HG02970 (cell line): ENCODE results near the gene EIF1B.
A peak's percentile ranks its signal among the peaks of the same experiment; 100 is the strongest.
"Not testable (repeated sequence)": the region's sequence is repeated elsewhere in the genome, so short reads cannot be mapped to it uniquely, and the experiment has no call there.

Experiments used
- ATAC-seq: cut with Tn5 transposase; IDR thresholded peaks from one replicate; pipeline ENCODE4 v1.9.1; 2021; ENCODE audit warnings: mild to moderate bottlenecking, moderate library complexity, moderate number of reproducible peaks; ENCODE audit not compliant: unreplicated experiment, low FRiP score

EIF1B gene

DNA sequence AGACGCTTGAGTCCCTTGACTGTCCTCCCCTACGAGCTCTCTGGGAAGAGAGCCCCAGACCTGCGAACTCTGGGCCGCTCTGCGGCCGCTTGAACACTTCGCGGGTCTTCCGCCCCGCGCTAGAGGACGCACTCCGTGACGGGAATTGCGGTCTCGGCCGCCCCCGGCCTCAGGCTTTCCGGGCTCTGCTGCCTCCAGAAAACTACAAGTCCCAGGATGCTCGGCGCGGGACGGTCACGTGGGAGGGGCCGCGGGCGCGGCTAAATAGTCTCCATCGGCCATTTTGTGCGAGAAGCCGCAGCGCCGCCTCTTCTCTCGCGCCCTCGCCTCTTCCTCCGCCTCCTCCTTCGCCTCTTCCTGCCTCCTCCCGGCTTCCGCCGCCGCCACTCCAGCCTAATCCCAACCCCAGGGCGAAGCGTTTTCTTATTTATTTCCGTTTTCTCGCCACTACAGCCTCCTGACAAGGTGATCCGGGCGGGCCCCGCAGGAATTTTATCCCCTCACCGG, at the start of gene EIF1B:
Gene EIF1B (plus strand): TSS at position 290 of the 507 bp plus-strand sequence. CDS start 235 bp downstream, outside the sequence.
- peak; percentile 99 for ATAC-seq

DNA sequence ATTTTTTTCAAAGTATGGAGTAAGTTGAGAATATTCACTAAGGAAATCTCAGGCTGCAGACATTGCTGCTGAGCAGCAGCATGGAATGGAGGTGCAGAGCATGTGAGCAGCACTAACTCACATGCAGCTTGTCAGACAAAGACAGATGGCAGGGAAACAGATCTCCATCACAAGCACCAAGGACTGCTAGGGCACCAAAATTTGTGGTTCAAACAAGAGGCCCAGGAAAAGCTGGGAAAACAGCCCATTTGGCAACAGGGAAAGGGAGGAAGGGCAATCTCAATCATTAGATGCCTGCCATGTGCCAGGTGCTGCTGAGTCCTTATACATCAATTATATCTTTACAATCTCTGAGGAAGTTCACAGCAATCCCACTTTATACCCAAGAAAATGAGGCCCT, 47.2 kb upstream of the EIF1B start:
- no peak for ATAC-seq

DNA sequence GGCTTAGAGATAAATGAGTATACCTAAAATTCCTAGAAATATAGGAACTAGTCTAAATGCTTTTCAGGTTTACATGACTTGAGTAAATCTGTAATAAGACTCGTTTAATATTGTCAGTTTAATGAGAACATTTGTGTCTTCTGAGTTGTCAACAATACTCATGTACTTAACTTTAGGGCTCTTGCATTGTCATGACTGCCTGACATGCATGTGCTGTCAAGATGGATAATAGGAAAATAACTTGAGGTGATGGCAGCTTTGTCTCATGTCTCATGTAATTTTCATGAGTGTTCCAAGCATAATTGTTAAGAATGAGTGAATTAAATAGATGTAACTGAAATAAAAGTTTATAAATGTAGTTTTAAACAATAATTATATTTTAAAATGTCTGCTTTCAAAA, 45.1 kb upstream of the EIF1B start:
- no peak for ATAC-seq

DNA sequence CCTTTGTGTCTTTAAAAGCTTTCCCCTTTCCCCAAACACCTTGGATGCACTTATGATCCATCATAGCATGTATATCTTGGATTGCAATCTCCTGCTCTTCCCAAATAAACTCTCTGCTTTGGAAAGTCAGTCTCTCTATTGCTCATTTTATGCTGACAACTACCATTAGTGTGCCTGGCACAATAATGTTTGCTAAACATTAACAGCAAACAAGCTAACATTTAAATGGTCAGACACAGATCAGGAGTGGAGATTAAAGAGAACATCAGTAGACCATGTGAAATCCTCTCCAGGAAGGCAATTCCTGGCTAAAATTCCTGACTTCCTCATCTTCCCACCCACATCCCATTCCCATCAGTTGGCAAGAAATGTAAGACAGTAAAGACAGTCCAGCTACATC, 44.3 kb upstream of the EIF1B start:
- no peak for ATAC-seq

DNA sequence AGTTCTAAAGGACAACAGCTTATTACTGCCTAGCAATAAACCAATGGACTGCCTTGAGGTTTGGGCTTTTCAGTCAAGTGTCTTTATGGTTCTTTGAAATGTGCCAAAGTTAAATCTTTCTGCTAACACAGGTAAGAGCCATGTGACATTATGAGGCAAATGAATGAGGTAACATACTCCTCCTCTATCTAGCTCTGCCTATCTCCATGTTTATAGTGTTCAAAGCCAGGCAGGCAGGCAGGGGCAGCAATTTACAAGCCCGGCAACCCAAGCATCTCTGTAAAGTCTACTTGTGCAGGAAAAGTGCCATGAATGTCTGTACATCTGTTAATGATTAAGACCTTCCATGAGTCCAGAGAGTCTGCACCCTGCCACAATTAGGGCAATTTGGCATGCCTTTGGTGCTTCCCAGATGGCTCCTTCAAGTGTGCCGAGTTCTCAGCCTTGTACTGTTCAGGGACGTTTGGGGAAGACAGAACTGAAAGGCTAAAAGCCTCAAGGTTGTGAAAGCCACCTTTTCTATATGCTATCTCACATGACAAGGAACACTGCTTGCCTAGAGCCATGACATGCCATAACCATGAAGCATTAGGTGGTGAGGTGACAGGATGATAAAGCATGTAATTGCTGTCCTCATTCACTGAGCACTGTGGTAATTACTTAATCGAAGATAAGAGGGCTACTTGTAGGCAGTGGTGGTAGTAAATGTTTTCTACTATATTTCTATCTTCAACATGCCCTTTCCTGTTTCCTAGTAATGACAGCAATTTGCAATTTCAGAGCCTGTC, 41.4 kb upstream of the EIF1B start:
- no peak for ATAC-seq

DNA sequence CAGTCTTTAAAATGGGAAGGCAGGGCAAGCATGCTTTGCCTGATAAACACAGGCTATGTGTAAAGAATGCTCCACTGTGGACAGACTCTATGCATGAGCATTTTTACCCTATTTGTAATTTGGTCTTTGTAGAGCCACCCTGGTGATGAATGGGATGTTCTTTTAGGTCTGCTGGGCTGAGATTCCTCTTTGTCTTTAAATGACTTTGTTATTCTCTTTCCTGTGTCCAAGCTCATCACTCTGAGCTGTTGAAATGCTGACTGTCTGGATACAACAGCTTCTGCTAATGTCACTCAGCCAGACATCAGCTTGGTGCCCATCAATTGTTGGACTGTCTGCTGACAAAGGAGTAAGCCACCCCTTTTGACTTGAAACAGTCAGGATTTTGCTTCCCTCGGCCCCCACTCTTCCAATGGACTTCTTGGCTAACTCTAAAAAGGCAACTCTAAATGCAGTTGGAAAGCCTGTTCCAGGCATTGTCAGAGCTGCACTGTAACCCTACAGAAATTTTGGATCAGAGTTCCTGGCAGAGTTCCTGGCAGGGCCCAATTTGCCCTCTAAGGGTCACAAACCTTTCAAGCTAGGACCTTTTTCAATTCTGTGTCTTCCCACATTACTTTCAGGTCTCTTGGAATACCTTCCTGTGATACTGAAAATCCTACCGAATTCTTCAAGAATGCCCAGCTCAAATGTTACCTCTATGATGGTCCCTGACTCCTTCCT, 40.5 kb upstream of the EIF1B start:
- no peak for ATAC-seq

DNA sequence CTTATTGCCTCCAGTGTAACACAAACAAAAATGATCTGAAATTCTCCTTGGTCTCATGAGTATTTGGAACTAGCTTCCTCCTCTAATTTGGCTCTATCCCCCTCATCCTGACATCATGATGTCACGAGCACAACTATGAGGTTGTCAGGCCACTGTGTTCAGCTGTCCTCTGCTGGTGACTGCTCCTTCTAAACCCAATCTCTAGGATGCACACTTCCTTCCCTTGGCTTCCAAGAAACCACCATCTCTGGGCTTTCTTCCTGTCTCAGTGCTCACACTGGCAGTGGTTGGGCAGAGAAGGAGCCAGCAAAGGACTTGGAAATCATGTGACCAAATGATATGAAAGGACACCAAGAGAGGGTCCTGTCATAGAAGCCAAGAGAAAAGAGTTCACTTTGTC, 30.7 kb upstream of the EIF1B start:
- no peak for ATAC-seq

DNA sequence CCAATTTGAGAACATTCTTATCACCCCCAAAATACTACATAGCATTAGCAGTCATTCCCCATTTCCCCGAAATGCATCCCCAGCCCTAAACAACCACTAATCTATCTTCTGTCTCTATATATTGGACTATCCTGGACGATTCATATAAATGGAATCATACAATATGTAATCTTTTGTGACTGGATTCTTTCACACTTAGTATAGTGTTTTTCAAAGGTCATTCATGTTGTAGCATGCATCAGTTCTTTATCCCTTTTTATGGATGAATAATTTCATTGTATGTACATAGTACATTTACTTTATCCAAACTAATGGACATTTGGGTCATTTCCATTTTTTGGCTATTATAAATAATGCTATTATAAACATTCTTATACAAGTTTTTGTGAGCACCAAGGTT, 27.5 kb upstream of the EIF1B start:
- no peak for ATAC-seq

DNA sequence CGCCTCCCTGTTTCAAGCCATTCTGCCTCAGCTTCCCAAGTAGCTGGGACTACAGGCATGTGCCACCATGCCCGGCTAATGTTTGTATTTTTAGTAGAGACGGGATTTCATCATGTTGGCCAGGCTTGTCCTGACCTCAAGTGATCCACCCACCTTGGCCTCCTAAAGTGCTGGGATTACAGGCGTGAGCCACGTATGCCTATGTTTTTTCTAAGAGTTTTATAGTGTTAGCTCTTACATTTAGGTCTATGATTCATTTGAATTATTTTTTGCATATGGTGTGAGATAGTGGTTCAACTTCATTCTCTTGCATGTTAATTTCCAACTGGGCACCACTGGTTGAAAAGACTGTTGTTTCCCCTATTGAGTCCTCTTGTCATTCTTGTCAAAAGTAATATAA, 26.4 kb upstream of the EIF1B start:
- not testable (repeated sequence) for ATAC-seq

DNA sequence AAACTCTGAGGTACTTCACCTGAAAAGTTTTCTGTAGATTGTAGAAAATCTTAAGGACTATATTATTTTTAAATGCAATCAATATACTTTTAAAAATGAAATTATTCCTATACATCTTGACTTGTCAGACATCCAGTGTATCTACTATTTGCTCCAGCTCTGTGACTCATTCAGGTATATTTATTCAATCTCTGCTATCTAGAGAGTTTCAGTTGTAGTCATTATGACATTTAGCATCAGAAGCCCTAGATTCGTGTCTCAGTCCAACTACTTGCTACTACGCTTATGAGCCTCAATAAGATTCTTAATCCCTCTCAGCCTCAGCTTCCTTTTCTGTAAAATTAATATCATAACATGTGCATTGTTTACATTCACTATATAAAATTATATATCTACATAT, 22.3 kb upstream of the EIF1B start:
- no peak for ATAC-seq

DNA sequence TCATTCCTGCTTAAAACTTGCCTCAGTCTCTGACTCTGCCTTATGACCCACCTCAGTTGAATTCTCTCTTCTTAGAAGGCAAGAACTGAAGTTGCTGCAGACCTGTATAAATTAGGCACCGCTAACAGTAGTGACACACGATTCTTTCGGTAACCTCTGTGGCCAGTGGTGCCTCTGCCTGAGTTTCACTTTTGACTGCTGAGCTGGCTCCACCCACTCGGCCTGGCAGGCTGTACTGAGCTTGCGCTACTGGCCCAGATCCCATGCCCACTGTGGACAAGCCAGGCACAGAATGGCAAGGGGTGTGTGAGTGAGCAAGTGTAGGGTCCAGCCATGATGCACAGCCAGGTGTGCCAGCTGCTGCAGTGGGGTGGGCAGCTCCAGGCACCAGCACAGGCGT, 19.1 kb upstream of the EIF1B start:
- ATAC-seq, result no peak

DNA sequence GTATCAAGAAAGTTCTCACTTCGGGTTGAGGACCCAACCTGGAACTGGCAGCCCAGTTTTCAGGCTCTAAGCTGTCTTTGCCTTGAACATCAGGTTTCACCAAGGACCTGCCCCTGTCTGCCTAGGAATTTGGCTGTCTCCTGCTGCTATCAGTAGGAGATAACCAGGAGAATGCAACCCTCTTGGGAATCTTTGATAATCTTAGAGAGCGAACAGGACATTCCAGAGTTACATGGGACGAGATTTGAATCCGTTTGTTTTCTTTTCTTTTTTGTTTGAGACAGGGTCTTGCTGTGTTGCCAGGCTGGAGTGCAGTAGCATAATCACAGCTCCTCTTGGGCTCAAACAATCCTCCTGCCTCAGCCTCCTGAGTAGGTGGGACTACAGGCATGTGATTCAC, 18.0 kb upstream of the EIF1B start:
- ATAC-seq, result no peak

DNA sequence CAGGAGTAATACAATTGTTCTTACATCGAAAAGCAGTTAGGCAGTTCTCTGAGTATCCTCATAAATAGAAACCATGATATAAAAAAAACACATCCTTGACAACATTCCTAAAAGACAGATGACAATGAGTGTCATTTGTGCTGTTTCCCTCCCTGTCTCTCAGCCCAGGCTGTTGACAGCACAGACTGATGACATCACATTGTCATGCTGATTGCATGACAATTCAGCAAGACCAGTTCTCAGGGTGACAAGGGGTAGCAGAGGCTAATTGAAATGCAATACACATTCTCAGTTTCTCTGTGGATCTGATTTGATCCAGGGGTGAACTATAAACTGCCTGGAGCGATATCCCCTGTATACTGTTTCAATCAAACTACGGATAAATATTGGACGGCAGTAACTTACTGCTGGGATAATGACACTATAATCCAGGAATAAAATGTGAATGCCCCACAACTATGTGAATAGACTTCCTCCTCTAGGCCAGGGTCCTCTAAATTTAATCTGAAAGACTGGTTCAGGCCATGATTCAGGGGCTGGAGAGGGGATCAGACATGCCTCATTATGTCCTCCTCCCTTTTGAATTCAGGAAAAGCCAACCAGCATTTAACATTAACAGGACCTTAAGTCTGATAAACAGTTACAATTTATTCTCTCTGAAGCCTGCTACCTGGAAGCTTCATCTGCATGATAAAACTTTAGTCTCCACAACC, 16.7 kb upstream of the EIF1B start:
- ATAC-seq, result no peak

DNA sequence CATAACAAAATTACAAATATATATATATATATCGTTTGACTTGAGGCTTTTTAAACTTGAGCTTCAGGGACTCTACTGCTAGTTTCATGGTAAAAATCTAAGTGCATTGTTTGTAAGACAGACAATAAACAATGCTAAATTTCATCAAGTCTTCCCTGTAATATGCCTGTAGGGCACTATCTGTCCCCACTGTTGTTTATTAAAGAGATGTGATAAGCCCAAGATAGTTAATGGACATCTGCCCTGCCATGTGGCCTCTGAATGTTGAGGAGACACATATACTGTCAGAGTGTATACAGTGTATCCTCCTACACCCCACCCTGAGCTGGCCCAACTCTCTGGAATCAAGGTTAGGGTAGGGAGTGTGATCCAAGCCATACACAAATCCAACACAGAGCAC, 15.1 kb upstream of the EIF1B start:
- no peak for ATAC-seq

DNA sequence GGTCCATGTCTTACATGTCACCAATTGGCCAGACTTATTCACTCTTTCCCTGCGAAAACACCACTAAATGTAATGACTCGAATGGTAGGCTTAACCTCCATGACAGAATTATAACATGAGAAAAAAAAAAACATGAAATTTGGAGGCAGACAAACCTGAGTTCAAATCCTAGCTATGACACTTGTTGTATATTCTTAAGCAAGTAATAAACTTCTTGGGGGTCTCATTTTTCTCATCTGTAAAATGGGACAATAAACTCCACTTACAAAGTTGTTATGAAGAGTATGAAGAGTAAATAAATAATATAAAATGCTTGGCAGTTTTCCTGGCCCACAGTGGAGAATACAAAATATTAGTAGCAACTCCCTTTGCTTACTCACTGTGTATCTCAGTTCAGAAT, 11.4 kb upstream of the EIF1B start:
- no peak for ATAC-seq

DNA sequence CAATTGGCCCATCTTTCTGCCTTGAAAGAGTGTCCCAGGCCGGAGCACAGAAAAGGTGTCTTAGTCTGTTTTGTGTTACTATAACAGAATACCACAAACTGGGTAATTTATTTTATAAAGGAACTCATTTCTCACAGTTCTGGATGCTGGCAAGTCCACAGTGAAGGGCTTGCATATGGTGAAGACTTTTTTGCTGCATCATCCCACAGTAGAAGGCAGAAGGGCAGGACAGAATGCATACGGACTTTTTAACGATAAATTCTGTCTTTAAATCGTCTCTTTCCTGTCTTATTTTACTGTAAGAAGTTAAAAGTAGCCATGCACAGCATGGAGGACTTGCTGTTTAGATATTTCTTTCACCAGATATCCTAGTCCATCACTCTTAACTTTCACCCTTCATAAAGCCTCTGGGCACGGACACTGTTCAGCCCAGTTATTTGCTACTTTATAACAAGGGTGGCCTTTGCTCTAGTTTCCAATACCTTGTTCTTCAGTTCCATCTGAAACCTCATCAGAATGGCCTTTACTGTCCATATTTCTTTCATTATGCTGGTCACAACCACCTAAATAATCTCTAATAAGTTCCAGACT, 10.3 kb upstream of the EIF1B start:
- no peak for ATAC-seq

DNA sequence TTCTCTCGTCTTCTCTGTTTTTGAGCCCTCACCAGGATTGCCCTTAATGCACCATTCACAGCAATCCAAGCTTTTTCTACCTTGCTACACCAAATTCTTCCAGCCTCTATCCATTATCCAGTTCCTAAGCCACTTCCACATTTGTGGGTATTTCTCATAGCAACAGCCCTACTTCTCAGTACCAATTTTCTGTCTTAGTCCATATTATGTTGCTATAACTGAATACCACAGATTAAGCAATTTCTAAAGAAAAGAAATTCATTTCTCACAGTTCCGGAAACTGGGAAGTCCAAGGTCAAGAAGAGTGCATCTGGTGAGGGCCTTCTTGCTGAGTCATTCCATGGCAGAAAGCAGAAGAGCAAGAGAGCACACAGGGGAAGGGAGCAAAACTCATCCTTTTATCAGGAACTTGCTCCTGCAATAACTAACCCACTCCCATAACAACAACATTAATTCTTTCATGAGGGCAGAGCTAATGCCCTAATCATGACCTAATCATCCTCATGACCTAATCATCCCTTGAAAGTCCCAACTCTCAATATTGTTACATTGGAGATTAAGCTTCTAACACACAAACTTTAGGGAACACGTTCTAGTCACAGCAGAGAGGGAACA, 9.7 kb upstream of the EIF1B start:
- ATAC-seq, result no peak

DNA sequence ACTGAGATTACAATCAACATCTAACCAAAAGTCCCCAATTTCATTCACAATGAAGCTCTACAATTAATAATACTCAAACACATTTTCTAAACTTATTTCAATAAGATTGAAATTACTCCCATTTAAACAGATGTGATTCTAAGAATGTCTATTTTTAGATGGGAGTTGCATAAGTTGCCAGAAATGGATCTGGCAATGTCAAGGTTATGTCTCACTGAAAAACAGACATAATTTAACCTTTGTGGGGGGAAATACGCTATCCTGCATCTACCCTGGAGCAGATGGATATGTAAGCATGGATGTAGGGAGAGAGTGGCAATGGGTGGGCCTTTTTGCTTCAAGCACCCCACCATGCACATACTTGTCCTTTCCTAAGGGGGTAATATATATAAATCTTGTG, 6.7 kb upstream of the EIF1B start:
- no peak for ATAC-seq

DNA sequence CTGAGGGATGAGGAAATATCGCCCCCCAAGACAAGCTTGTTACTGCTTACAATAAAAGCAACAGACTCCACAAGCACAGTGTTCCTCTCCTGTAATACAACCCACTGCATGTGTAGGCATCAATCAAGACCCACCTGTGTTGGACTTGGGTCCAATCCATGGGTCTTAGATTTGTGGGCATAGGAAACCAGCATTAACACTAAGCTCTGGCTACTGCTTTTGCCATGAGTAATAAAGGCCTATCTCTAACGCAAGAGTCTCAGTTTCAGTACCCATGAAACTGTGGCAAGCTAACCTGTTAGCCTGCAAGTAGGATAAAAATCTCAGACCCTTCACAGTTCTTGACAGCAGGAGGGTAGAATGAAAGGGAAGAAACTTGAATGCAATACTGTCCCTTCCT, 5.2 kb upstream of the EIF1B start:
- ATAC-seq, result no peak

DNA sequence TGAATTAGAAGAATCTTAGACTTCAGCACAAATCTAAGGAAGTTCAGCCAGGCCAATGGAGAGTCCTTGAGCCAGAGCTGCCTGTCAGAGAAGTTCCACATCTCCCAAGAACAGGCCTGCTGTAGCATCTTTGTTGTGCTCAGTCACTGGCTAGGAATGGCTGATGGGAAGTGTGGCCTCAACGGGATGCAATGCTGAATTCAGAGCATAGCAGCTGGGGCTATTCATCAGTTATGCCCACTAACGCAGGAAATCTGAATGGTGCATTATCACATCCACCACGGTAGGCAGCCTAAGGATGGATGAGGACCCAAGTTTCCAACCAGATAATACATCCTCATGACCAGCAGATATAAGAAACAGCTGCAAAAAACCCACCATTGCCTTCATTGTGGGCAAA, 3.2 kb upstream of the EIF1B start:
- no peak for ATAC-seq
